Measurements from ENCODE around the gene CLEC4M.

The CLEC4M gene

GRCh38 chr19:7748756-7749155 lies 14.3 kb upstream of the CLEC4M start:
- ATAC-seq, result no peak; the same call in 2 of the 3 replicates

DNA sequence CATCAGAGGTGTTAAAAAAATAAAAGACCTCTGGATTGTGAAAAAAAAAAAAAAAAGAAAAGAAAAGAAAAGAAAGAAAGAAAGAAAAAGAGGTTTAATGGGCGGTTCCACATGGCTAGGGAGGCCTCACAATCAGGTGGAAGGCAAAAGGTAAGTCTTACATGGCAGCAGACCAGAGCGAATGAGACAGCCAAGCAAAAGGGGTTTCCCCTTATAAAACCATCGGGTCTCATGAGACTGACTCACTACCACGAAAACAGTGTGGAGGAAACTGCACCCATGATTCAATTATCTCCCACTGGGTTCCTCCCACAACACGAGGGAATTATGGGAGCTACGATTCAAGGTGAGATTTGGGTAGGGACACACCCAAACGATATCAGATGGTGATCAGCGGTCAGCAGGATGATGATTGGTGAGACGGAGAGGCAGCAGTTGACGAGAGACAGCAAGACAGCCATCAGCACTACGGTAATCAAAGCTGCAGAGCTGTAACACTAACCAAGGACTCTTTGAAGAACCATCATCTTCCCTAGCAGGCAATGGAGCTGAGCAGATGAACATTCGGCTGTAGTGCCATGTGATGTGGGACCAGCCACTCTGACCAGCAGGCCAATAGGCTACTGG lies 11.8 kb upstream of the CLEC4M start:
- ATAC-seq, result no peak
- no peak for TF ChIP-seq ESRRG (CRISPR knock-in tag; IDR thresholded peaks at IDR 0.05)
- TF ChIP-seq PATZ1 (CRISPR knock-in tag; IDR thresholded peaks at IDR 0.05; ENCODE audit: borderline replicate concordance), result no peak
- TF ChIP-seq ZC3H10 (CRISPR knock-in tag; IDR thresholded peaks at IDR 0.05), result no peak
- TF ChIP-seq ISL1 (CRISPR knock-in tag; IDR thresholded peaks at IDR 0.05), result no peak
- no peak for TF ChIP-seq ZFP3 (CRISPR knock-in tag; IDR thresholded peaks at IDR 0.05)
- TF ChIP-seq CSDC2 (CRISPR knock-in tag; IDR thresholded peaks at IDR 0.05), result no peak
- no peak for TF ChIP-seq GLIS3 (CRISPR knock-in tag; IDR thresholded peaks at IDR 0.05)
- no peak for TF ChIP-seq ARNTL (CRISPR knock-in tag; IDR thresholded peaks at IDR 0.05; ENCODE audit: borderline replicate concordance, low read depth)
- TF ChIP-seq, protein P1, sequence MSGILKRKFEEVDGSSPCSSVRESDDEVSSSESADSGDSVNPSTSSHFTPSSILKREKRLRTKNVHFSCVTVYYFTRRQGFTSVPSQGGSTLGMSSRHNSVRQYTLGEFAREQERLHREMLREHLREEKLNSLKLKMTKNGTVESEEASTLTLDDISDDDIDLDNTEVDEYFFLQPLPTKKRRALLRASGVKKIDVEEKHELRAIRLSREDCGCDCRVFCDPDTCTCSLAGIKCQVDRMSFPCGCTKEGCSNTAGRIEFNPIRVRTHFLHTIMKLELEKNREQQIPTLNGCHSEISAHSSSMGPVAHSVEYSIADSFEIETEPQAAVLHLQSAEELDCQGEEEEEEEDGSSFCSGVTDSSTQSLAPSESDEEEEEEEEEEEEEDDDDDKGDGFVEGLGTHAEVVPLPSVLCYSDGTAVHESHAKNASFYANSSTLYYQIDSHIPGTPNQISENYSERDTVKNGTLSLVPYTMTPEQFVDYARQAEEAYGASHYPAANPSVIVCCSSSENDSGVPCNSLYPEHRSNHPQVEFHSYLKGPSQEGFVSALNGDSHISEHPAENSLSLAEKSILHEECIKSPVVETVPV (CRISPR knock-in tag; IDR thresholded peaks at IDR 0.05), result no peak
- TF ChIP-seq ZNF8 (CRISPR knock-in tag; IDR thresholded peaks at IDR 0.05), result no peak
- TF ChIP-seq BACH2 (CRISPR knock-in tag; IDR thresholded peaks at IDR 0.05; ENCODE audit: borderline replicate concordance), result no peak
- TF ChIP-seq ZFP30 (CRISPR knock-in tag; IDR thresholded peaks at IDR 0.05), result no peak
- TF ChIP-seq RARB (CRISPR knock-in tag; IDR thresholded peaks at IDR 0.05), result no peak
- no peak for TF ChIP-seq PPARA (CRISPR knock-in tag; IDR thresholded peaks at IDR 0.05; ENCODE audit: borderline replicate concordance)
- no peak for TF ChIP-seq ZNF565 (CRISPR knock-in tag; conservative IDR thresholded peaks at IDR 0.05; ENCODE audit: low read depth)
- TF ChIP-seq, protein P2, sequence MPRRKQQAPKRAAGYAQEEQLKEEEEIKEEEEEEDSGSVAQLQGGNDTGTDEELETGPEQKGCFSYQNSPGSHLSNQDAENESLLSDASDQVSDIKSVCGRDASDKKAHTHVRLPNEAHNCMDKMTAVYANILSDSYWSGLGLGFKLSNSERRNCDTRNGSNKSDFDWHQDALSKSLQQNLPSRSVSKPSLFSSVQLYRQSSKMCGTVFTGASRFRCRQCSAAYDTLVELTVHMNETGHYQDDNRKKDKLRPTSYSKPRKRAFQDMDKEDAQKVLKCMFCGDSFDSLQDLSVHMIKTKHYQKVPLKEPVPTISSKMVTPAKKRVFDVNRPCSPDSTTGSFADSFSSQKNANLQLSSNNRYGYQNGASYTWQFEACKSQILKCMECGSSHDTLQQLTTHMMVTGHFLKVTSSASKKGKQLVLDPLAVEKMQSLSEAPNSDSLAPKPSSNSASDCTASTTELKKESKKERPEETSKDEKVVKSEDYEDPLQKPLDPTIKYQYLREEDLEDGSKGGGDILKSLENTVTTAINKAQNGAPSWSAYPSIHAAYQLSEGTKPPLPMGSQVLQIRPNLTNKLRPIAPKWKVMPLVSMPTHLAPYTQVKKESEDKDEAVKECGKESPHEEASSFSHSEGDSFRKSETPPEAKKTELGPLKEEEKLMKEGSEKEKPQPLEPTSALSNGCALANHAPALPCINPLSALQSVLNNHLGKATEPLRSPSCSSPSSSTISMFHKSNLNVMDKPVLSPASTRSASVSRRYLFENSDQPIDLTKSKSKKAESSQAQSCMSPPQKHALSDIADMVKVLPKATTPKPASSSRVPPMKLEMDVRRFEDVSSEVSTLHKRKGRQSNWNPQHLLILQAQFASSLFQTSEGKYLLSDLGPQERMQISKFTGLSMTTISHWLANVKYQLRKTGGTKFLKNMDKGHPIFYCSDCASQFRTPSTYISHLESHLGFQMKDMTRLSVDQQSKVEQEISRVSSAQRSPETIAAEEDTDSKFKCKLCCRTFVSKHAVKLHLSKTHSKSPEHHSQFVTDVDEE (CRISPR knock-in tag; IDR thresholded peaks at IDR 0.05), result no peak
- TF ChIP-seq TOX (CRISPR knock-in tag; IDR thresholded peaks at IDR 0.05; ENCODE audit: borderline replicate concordance), result no peak
- TF ChIP-seq TCF4 (CRISPR knock-in tag; IDR thresholded peaks at IDR 0.05; ENCODE audit: borderline replicate concordance), result no peak
- TF ChIP-seq SNAI2 (CRISPR knock-in tag; IDR thresholded peaks at IDR 0.05), result no peak
- no peak for TF ChIP-seq ZNF70 (CRISPR knock-in tag; IDR thresholded peaks at IDR 0.05)

More at GRCh38 chr19:7748756-7749155, 14.3 kb upstream of the CLEC4M start:
- TF ChIP-seq ISL1 (CRISPR knock-in tag; IDR thresholded peaks at IDR 0.05) (no peak), ZNF565 (CRISPR knock-in tag; conservative IDR thresholded peaks at IDR 0.05; ENCODE audit: low read depth) (no peak), ESRRG (CRISPR knock-in tag; IDR thresholded peaks at IDR 0.05) (no peak), OSR1 (CRISPR knock-in tag; IDR thresholded peaks at IDR 0.05) (no peak), ZFP3 (CRISPR knock-in tag; IDR thresholded peaks at IDR 0.05) (no peak), GLIS3 (CRISPR knock-in tag; IDR thresholded peaks at IDR 0.05) (no peak), TOX (CRISPR knock-in tag; IDR thresholded peaks at IDR 0.05; ENCODE audit: borderline replicate concordance) (no peak)
- TF ChIP-seq, protein P3, sequence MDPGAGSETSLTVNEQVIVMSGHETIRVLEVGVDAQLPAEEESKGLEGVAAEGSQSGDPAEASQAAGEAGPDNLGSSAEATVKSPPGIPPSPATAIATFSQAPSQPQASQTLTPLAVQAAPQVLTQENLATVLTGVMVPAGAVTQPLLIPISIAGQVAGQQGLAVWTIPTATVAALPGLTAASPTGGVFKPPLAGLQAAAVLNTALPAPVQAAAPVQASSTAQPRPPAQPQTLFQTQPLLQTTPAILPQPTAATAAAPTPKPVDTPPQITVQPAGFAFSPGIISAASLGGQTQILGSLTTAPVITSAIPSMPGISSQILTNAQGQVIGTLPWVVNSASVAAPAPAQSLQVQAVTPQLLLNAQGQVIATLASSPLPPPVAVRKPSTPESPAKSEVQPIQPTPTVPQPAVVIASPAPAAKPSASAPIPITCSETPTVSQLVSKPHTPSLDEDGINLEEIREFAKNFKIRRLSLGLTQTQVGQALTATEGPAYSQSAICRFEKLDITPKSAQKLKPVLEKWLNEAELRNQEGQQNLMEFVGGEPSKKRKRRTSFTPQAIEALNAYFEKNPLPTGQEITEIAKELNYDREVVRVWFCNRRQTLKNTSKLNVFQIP (CRISPR knock-in tag; IDR thresholded peaks at IDR 0.05; ENCODE audit: borderline replicate concordance, low read depth), result no peak
- TF ChIP-seq, protein P4, sequence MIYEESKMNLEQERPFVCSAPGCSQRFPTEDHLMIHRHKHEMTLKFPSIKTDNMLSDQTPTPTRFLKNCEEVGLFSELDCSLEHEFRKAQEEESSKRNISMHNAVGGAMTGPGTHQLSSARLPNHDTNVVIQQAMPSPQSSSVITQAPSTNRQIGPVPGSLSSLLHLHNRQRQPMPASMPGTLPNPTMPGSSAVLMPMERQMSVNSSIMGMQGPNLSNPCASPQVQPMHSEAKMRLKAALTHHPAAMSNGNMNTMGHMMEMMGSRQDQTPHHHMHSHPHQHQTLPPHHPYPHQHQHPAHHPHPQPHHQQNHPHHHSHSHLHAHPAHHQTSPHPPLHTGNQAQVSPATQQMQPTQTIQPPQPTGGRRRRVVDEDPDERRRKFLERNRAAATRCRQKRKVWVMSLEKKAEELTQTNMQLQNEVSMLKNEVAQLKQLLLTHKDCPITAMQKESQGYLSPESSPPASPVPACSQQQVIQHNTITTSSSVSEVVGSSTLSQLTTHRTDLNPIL (CRISPR knock-in tag; IDR thresholded peaks at IDR 0.05; ENCODE audit: low read depth), result no peak
- TF ChIP-seq, protein P1 (CRISPR knock-in tag; IDR thresholded peaks at IDR 0.05), result no peak

Data from SK-N-SH treated with all-trans-retinoic acid at 6 μM for 48 hours (cell line).